GM18499 (cell line): ENCODE results near the gene MPL.
"Not testable (repeated sequence)": the region's sequence is repeated elsewhere in the genome, so short reads cannot be mapped to it uniquely, and the experiment has no call there.

ENCODE experiments used
- ATAC-seq: cut with Tn5 transposase; IDR thresholded peaks from one replicate; pipeline ENCODE4 v1.9.1; 2021; ENCODE audit warnings: moderate number of reproducible peaks; ENCODE audit not compliant: insufficient read depth, unreplicated experiment

Gene MPL

GRCh38 chr1:43369779-43370178 lies 32.2 kb downstream of the MPL start:
- ATAC-seq, result not testable (repeated sequence)

- ATAC-seq, result no peak
Measured at GRCh38 chr1:43370564-43370963, 32.9 kb downstream of the MPL start.

- no peak for ATAC-seq
Measured at GRCh38 chr1:43372172-43372571, 34.6 kb downstream of the MPL start.

- ATAC-seq, result no peak
Measured at GRCh38 chr1:43373066-43373940, 35.7 kb downstream of the MPL start.

GRCh38 chr1:43376723-43377235 lies 39.2 kb downstream of the MPL start:
- no peak for ATAC-seq

- ATAC-seq, result no peak
Measured at GRCh38 chr1:43377831-43378230, 40.2 kb downstream of the MPL start.

GRCh38 chr1:43379476-43379875 lies 41.9 kb downstream of the MPL start:
- ATAC-seq, result no peak

- ATAC-seq, result no peak
Measured at GRCh38 chr1:43381612-43382011, 44.0 kb downstream of the MPL start.

GRCh38 chr1:43382027-43382779 lies 44.6 kb downstream of the MPL start:
- ATAC-seq, result no peak

GRCh38 chr1:43383449-43383848 lies 45.8 kb downstream of the MPL start:
- no peak for ATAC-seq

- ATAC-seq, result no peak
Measured at GRCh38 chr1:43386676-43387075, 49.1 kb downstream of the MPL start.

- no peak for ATAC-seq
Measured at GRCh38 chr1:43387976-43388599, 50.5 kb downstream of the MPL start.

GRCh38 chr1:43388613-43389012 lies 51.0 kb downstream of the MPL start:
- no peak for ATAC-seq

GRCh38 chr1:43389326-43390313 lies 52.0 kb downstream of the MPL start, which contains the start of the genes MED8 and SZT2:
MED8 (minus strand) TSS chr1:43389800; CDS start chr1:43389764, 36 bp downstream.
SZT2 (plus strand) TSS chr1:43389899; CDS start chr1:43389969, 70 bp downstream.
- no peak for ATAC-seq

GRCh38 chr1:43392702-43393101 lies 55.1 kb downstream of the MPL start:
- no peak for ATAC-seq

- ATAC-seq, result no peak
Measured at GRCh38 chr1:43395523-43395922, 57.9 kb downstream of the MPL start.

GRCh38 chr1:43396059-43396458 lies 58.4 kb downstream of the MPL start:
- no peak for ATAC-seq

- ATAC-seq, result no peak
Measured at GRCh38 chr1:43398227-43398626, 60.6 kb downstream of the MPL start.

GRCh38 chr1:43400441-43400840 lies 62.8 kb downstream of the MPL start:
- not testable (repeated sequence) for ATAC-seq
